GM19452 (cell line): Measurements from ENCODE around the gene TRMT11.
"Not testable (repeated sequence)": the region's sequence is repeated elsewhere in the genome, so short reads cannot be mapped to it uniquely, and the experiment has no call there.

Experiments used
- ATAC-seq: cut with Tn5 transposase; IDR thresholded peaks from one replicate; pipeline ENCODE4 v1.9.1; 2021; ENCODE audit not compliant: unreplicated experiment

TRMT11 gene

DNA sequence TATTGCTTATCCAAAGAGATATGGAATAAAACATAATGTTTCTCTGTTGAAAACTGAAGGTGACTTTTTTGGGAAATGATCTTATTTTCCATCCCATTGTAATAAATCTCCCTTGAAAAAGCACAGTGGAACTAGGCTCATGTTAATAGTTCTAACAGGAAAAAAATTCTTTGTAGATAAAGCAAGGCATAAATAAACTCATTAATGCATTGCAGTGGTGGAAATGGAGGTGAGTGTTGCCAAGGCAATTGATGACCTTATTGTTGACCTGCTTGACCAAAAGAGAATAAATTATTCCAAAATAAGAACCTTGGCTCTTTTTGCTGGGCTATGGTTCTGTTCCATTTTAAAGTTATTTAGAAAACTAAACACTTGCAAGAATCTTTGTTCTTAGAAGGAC is 55.2 kb downstream of the TRMT11 start:
- ATAC-seq = no peak

DNA sequence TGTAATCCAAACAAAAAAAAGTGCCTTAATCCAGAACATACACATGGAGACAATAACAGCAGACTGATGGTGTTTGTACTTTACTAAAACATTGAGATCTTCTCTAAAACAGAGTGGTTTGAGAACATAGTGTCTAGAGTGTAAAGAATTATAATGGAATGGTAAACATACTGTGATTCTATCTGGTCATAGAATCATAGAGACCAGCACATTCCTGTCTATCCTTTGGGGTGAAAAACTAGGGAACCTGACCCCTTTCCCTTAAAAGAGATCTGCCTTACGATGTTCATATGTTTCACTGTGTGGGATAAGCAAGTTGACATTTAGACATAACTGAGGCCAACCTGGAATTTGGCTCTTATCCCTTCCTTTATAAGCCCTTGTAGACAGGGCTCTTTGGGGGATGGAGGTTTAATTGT is 55.7 kb downstream of the TRMT11 start:
- ATAC-seq = no peak

DNA sequence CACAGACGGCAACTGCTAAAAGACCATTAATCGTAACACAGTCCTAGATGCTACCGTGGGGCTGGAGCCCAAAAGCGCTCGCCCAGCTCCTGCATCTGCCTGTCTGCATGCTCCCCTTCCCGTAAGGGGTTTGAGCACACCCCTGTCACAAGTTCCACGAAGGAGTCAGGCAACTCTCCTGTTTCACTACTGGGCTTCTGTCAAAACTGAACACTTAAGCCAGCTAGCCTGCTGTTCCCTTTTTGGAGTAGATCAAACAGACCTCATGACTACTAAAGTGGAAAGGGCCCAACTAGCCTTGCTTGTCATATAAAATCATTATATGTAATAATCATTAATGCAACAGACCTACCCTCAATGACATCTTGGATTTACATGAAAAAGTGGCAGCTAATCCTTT is 61.3 kb downstream of the TRMT11 start:
- ATAC-seq = no peak

DNA sequence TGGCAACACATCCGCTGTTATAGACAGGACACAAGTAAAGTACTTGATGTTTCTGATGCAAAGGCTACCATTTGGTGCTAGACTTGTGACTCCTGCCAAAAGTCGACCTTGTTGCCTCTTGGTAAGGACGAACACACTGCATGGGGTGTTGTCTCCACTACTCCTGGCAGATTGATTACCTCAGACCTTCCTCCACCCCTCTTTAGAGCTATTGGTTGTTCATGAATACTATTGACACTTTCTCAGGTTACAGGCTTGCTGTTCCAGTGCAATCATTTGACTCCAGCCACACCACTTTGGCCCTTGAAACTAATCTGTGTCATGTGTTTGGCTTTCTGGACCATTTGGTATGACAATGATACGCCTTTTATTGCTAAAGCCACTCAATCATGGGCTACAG is 62.3 kb downstream of the TRMT11 start:
- ATAC-seq = no peak

DNA sequence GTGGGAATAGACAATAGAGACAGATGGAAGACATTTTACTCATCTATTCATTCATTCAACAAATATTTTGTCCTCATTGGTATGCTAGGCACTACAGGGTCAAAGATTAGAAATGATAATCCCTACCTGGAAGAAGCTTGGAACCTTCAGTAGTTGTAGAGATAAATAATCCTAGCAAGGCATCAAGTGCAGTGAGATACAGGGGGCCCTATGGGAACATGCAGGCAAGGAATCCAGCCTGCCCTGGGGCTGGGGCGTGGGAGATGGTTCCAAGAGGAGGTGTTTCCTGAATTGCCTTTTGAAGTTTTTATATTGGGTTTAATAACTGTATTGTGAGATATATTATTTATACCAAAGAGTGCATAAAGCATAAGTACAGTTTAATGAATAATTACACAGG is 64.5 kb downstream of the TRMT11 start:
- ATAC-seq = no peak

DNA sequence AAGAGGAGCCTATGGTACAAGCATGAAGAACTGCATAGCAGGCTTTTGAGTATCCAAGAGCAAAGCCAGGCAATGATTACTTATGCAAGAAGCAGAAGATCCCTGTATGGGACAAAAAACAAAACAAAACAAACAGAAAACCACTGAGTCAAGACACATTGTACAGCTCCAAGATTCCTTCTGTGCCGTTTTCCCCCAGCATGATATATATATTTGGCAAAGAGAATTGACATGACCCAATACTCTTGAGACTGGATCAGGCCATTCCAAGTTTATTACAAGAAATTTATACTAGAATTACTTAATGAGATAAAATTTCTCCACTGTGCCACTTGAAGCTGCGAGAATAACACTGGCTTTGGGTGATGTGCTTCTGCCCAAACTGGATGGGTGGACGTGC is 65.5 kb downstream of the TRMT11 start:
- no peak for ATAC-seq

DNA sequence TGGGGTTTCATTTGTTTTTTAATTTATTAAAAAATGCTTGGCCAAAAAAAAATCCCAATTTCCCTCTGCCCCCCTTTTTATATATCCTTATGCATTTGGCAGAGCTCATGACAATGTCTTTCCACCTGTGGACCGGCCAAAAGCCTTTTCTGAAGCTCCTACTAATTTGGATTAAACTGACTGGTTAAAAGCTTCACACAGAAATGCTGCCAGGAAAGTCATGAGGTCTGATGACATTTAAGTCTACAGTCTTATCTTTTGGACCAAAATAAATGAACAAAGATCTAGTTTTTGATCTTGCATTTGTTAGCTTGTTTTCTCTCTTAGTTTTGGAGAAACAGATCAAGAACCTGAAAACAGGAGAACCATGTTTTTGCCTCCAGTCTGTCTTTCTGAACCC is 66.1 kb downstream of the TRMT11 start:
- no peak for ATAC-seq

DNA sequence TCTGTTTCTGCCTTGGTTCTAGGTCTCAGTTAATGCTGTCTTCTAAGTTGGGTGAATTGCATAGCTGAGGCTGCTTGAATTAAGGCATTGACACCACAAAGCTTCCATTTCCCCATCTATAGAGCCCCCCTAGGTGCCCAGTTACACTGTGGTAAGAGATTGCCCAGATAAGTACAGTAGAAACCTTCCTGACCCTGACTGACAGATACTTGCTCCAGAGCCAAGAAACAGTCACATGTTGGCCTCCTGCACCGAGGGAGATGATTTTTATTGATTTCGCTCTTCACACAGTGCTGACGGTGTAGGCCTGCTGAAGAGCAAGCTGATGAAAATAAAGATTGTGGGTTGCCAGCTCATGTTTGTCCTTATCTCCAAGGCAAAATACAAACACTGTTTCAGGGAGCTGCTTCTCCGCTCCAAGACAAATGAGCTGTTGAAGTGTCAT is 67.9 kb downstream of the TRMT11 start:
- ATAC-seq = no peak

DNA sequence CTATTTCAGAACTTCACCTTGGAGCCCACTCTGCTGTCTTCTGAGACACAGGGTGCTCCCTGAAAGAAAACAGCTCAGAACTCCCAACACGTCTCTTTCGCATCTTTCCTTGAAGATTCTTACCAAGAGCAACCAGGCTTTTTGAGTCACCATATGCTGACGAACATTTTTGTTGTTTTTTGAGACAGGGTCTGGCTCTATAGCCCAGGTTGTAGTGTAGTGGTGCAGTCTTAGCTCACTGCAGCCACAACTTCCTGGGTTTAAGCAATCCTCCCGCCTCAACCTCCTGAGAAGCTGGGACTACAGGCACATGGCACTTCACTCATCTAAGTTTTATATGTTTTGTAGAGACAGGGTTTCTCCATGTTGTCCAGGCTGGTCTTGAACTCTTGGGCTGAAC is 68.5 kb downstream of the TRMT11 start:
- ATAC-seq = no peak

DNA sequence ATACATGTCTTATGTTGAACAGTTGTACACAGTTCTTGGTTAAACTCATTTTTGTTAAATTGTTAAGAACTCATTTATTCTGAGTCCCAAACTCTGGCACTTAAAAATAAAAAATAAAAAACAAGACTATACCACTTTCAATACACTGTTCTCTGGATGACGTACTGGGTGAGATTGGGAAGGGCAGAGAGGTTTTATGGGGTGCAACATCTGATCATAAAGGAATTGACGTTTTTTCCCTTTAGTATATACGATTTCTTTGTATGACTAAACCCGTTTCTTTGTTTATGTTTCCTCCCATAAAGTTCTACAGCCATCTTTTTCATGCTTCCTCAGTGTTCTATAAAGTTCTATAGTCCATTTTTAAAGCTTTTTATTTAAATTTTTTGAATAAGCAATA is 69.1 kb downstream of the TRMT11 start:
- no peak for ATAC-seq

DNA sequence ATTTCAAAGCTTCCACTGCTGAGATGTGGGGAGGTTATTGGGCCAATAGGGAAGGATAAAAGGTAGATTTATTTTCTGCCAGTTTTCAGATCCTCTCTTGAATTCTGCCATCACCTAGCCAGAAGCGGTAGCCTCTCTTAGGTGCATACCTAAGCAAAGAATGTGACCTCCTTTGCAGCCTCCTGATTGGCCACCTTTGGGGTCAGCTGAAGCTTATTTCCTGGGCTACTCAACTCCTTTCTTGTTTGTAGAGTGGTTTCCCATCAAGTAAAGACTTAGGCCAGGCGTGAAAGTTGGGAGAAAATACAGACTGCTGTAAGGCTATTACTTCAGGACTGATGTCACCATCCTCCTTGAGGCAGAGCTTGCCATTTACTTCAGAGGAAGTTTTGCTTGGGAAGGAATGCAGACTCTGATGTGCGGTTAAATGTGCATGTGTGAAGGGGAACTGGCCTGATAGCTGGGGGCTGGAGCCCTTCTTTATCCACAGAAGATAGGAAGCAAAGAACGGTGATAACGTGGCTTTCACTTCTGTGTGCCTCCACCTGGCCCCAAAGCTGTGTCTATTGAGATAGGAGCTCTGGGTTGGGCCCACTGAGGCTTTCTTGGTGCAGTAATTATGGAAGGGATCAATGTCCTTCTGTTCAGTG is 70.1 kb downstream of the TRMT11 start:
- no peak for ATAC-seq

DNA sequence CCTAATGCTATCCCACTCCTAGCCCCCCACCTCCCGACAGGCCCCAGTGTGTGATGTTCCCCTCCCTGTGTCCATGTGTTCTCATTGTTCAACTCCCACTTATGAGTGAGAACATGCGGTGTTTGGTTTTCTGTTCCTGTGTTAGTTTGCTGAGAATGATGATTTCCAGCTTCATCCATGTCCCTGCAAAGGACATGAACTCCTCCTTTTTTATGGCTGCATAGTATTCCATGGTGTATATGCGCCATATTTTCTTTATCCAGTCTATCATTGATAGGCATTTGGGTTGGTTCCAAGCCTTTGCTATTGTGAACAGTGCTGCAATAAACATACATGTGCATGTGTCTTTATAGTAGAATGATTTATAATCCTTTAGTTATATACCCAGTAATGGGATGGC is 71.7 kb downstream of the TRMT11 start:
- ATAC-seq = not testable (repeated sequence)

DNA sequence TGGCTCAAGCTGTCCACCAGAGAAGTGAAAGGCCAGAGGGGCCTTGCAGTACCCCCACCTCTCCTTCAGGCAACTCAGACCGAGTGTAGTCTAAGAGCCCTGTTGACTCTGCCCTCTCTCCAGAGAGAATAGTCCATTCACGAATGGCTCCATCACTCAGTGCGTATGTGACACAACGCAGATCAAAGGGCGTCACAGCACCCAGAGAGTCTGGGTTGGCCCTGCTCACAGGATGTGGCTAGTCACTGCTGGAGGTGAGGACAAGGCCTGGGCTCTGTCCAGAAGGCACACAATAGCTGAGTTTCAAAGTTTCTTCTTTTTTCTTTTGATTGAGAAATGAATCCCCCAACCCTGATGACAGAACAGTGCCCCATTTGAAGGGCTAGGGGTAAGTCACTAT is 74.1 kb downstream of the TRMT11 start:
- no peak for ATAC-seq

DNA sequence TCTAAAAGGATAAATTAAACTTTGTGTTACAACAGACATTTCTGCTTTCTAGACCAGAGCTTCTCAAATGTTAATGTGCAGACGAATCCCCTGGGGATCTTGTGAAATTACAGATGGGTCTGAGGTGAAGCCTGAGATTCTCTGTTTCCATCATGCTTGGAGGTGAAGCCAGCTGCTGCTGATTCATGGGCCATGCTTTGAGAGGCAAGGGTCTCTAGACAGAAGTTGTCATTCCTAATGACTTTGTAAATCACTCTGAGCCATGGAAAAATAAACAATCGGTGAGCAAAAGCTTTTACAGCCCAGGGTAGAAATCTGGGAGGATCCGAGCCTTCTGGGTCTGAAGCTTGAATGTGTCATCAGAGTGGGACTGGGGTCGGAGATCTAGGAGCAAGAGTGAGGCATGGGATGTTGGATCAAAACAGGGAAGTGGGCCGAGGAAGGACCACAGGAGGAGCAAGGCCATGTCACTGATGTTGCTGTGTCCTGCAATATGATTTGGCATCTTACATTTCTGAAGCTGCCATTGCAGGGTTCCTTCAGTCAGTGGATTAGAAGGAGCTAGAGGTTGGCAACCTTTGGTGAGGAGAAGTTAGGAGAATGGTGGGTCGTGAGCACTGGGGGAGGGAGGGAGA is 77.3 kb downstream of the TRMT11 start:
- ATAC-seq = no peak

DNA sequence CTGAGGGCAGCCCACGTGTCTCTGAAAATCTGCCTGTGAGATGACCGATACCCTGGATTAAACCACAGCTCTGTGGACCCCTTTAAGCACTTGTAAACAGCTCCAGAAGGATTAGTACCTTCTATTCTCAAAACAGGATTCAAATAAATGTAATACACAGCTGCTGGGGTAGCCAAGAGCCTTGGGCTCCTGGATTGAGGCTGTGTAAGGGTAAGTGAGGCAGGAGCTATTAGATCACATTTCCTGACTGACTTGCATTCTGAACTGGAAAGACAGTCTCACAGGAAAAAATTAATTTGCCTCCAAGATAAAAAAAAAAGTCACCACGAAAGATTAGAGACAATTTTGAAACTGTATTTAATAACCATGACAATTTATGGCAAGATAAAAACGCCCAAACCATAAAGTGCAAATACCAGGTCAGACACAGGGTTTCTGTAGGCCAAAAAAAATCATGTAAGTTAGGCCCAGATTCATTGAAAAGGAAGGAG is 78.0 kb downstream of the TRMT11 start:
- no peak for ATAC-seq

DNA sequence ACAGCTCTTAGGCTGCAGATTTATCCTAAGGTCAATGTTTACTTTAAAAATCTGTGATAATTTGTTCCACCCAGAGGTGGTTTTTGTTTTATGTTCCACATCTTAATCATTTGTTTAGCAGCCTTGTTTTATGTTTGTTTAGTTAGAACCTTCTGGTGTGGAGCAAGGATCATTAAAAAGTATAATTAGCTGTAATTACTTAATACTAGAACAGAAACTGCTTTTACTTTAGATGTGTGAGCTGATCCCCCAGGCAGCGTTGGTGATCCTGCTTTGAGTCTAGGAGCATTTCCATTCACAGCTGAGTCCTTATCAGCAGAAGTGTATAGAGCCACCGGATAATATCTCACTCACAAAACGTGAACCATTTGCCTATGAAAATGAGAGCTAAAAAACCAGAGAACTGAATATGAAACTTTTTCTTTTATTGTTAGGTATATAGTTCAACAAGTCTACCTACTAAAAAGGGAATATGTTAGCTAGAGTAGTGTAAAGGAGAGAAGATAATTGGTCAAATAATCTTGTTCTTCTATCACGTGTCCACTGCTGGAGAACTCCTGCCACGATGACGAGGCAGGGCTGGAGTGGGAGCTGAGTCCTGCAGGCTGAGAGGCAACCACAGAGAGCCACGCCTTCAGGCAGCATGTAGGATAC is 78.5 kb downstream of the TRMT11 start:
- no peak for ATAC-seq

DNA sequence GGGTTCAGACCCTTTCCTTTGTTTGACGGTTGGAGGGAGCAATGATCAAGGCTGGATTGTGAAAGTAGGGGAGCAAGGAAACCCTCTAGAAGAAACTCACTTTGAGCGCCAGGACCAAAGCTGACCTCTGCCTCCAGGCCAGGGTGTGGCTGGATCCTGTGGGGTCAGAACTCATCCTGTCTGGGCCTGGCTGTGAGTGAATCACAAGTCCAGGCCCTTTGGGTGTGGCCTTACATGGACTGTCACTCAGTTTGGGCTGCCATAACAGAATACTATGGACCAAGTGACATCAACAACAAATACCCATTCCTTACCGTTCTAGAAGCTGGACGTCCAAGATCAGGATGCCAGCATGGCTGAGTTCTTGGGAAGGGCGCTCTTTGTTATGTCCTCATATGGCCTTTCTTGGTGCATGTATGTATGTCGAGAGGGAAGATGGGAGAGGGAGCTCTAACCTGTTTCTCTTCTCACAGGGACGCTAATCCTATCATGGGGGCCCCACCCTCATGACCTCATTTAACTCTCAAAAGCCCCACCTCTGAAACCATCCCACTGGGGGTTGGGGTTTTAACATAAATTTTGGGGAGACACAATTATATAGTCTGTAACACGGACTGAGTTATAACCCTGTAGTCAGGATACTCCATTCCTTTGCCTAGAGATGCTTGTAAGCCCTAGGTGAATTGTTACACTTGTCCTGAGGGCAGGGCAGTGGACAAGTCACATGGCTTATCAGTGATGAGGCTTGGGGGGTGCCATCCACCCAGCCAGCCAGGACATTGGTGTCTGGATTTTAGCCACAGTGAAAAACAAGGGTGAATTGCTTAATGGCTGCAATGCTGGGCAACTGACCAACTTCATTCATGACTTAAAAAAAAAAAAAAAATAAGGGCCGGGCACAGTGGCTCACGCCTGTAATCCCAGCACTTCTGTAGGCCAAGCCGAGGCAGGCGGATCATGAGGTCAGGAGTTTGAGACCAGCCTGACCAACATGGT is 80.0 kb downstream of the TRMT11 start:
- no peak for ATAC-seq

DNA sequence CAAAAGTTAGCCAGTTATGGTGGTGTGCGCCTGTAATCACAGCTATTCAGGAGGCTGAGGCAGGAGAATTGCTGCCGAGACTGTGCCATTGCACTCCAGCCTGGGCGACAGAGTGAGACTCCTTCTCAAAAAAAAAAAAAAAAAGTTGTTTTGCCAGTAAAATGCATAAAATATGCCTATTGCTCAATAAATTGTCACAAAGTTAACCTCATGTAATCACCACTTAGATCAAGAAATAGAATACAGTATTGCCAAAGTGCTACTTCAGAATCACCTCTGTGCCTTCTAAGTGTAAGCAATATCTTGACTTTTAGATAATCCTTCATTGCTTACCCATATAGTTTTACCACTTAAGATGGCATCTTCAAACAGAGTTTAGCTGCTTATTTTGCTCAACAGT is 80.7 kb downstream of the TRMT11 start:
- ATAC-seq = no peak

DNA sequence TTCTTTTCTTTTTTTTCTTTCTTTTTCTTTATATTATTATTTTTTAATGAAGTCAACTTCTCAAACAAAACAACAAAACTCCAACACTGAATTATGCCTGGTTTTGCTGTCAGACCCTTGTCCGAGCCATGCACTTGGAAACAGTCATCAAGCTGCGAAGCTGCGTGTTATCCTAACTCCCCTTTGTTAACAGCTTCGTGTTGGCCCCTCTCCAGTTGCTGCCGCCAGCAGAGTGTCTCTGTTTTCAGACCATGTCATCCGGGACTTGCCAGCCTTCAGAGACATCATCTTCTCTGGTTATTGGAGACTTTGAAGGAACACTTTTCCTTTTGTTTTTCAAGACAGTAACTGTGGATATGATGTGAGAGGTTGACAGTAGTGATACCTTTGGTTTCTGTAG is 83.1 kb downstream of the TRMT11 start:
- no peak for ATAC-seq

DNA sequence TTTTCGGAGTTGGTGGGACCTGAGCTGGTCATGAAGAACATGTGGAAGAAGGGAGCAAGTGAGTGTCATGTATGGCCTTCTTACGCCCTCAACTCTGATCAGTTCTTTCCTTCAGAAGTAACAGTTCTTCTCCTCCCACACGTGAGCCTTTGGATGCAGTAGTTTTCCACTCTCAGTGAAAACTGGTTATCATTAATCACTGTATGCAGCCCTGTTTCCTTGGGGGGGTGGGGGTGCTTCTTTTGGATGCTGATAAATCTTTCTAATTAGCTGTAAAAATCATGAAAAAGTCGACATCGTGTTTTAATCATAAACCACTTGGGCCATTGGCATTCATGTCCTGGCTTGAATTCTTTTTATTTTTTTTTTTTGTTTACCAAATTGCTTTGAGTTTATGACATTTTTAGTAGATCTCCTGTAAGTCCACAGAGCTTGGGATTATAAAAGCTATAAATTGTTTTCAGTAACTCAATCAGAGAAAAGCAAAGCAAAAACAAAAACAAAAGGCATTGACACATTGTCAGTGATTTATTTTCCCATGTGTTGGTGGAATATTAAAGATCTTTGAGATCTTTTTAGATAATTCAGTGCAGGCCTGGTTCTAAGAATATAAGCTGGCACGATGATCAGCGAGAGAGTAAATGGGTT is 84.8 kb downstream of the TRMT11 start:
- ATAC-seq = no peak

DNA sequence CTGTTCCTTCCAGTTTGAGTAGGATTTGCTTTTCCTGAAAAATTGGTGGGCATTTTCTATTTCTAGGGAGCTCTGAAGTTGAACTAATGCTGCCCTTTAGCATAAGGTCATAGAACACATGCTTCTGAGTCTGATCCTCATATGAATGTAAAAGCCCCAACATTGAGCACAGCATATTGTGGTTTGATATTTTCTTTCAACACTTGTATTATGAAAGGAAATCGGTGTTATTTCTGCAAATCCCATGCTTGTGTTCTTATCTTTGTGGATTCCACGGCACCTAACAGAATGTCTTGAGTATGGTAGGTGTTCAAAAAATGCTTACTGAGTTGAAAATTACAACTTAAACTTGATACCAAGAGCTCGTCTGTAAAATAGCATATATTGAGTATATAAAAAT is 85.8 kb downstream of the TRMT11 start:
- no peak for ATAC-seq
